ENCODE measurements around the gene RGN.
A peak's percentile ranks its signal among the peaks of the same experiment; 100 is the strongest.
"Not testable (repeated sequence)": the region's sequence is repeated elsewhere in the genome, so short reads cannot be mapped to it uniquely, and the experiment has no call there.

Gene RGN

DNA sequence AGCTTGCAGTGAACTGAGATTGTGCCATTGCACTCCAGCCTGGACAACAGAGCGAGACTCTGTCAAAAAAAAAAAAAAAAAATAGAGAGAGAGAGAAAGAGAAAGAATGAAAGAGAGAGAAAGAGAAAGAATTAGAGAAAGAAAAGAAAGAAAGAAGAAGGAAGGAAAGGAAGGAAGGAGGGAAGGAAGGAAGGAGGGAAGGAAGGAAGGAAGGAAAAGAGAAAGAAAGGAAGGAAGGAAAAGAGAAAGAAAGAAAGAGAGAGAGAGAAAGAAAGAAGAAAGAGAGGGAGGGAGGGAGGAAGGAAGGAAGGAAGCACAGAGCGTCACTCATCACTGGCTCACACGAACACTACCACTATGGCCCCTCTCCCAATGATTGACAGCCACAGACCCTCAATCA lies 46.2 kb downstream of the RGN start:
- DNase-seq: not testable (repeated sequence)

DNA sequence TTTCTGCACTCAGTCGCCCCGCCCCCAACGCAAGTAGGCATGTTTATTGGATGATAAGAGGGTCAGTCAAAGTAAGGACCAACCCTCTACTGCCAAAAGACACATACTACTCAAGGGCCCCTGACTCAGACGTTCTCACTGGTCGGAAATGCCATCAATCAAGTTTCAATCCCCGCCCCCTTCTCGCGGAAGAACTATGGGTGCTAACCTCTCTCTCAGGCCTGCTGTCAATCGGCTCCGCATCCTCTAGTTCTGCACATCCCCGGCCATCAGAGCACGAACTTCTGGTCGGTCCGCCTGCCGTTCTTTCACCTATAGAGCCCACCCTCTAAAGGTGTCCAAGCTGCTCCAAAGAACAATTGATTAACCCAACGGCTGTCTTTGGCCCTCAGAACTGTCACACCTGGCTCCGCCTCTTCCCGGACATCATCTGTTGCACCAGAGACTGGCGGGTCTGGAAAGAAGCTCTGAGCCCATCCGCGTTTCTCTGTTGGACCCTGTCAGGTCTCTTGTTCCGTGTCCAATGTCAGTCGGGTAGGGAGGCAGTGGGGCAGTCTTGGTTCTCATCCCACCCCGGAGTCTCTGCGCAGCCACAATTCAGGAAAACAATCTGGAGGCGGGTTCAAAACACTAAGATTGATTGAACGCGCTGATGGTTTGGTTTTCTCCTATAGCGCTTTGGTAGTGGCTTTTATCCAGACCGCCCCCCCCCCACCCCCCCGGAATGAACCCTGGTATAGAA lies 51.1 kb downstream of the RGN start:
- DNase-seq: peak; percentile 72

DNA sequence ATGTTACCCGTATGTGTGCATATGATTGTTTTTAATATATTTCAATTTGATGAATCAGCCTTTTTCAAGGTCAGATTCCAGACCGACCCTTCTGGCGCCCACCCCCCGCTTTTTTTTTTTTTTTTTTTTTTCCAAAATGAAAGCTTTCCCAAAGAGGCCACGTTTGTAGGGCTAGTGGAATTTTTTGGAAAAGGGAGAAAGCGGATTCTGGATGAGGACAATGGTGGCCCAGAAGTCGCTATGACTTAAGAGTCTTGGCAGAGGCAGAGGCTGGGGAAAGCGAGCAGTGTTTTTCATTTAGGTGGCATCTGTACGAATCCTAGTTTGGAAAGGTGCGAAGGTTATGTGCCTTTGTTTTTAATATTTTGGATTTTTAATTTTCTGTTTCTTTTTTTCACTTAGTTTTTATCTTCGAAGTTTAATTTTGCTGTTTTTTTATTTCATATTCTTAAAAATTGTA lies 51.7 kb downstream of the RGN start:
- DNase-seq: no peak

DNA sequence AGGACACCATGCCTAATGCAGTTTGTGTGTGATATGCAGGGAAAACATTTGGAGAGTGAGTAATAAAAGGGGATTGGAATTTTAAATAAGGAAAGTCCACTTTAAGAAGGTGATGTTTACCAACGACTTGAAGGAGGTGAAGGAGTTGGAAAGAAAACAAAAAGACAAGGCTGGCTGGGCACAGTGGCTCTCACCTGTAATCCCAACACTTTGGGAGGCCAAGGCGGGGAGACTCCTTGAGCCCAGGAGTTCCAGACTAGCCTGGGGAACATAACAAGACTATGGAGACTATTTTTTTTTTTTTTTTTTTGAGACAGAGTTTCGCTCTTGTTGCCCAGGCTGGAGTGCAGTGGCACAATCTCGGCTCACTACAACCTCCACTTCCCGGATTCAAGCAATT lies 55.2 kb downstream of the RGN start:
- DNase-seq: no peak

DNA sequence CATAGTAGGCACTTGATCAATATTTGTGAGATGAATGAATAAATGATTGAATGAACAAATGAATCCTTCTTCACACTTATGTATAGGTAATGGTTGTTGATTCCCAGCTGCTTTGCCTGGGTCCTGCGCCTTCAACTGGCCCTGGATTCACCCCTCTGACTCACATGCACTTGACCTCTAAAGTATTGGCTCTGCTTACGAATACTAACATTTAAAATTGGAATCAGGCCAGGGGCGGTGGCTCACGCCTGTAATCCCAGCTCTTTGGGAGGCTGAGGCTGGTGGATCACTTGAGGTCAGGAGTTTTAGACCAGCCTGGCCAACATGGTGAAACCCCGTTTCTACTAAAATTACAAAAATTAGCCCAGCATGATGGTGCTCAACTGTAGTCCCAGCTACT lies 57.4 kb downstream of the RGN start:
- DNase-seq: not testable (repeated sequence)

DNA sequence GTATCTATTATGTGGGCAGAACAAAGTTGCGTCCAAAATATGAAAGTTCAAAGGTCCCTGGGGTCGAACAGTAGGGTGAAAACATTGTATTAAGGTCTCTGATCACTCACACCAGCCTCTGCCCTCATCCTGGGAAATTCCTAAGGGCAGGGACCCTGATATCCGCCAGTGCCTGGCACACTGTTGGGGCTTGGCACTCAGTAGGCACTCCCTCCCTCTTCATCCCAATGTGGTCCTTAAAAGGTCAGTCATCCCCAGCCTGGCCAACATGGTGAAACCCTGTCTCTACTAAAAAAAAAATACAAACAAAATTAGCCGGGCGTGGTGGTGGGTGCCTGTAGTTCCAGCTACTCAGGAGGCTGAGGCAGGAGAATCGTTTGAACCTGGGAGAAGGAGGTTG lies 59.9 kb downstream of the RGN start:
- DNase-seq: no peak

All from NCI-H187 treated with DMSO at 0.1 percent for 48 hours (cell line).